ENCODE results near the gene KCNN3. TPM values are rescaled to one million over a fixed set of nuclear protein-coding genes. Genes with fewer than 3 reads are reported as not detected.

KCNN3 gene
- total and polyA plus RNA-seq, 2 donors (not counting 1 experiment from before 2014, with no cell fraction given): 0.17 to 0.82 TPM

DNA sequence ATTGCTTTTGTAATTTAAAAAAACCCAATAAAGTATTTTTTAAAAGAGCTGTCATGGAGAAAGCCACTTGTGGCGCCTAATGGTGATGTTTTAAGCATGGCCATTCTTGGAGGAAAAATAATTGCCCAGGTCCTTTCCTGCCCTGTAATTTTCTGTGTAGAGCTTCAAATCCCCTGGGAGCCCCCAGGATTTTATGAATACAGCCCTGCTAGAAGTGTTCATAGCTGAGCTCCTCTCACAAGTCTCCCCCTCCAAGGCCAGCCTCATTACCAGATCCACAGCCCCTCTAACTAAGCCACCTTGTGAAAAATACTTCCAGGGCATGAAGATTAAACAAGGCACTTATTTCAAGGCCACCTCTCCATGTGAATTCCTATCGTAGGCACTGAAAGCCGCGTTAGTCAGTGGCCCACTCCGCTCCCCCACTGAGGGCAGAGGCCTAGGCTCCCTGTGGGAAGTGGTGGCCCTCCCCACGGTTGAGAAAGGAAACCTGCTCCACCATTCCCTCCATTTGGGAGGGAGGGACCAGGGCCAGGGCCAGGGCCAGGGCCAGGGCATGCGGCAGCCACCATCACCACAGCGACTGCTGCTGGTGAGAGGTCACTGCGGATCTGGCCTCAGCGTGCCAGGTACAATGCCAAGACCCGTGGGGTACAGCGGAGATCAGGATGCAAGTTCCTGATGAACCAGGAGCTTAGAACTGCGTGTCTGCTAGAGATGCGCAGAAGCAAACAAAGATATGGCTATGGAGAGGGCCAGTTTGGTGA lies 83.1 kb downstream of the KCNN3 start:
- no peaks in the 10 kb centered on the region for H3K79me2 ChIP-seq (ENCODE audit: control insufficient read depth, insufficient read depth, low read length)
- no peak overlapping the region for H3K27ac ChIP-seq (ENCODE audit: low read length in 2 of 2)
- POLR2A ChIA-PET: no interaction called here
- H3K27me3 ChIP-seq (replicated peaks in 1 of 4; ENCODE audit: control extremely low read depth in 1 of 4, control insufficient read depth in 3 of 4, insufficient read depth in 4 of 4, low read length in 3 of 4): peaks cover 0 to 7% (median 1%) of the 10 kb centered on the region in 4 experiments
- no peak overlapping the region for H2AFZ ChIP-seq (ENCODE audit: insufficient read depth, low read depth, low read length, poor library complexity, severe bottlenecking)
- peaks cover 6% of the 10 kb centered on the region for H3K4me1 Mint-ChIP-seq
- H3K27me3 Mint-ChIP-seq: peaks cover 13% of the 10 kb centered on the region
- WGBS (ENCODE audit: insufficient coverage): 97% methylated on average over 14 of the region's 14 CpGs
- H4K20me1 ChIP-seq (ENCODE audit: control insufficient read depth, insufficient read depth, low read length, poor library complexity, severe bottlenecking): no peaks in the 10 kb centered on the region
- intact Hi-C loops (cut with micrococcal nuclease): no loop called here
- H3K9ac ChIP-seq (ENCODE audit: low read length): no peak overlapping the region
- no peak for ATAC-seq (ENCODE audit: low read depth)
- CTCF ChIA-PET: no interaction called here
- H3K36me3 ChIP-seq (replicated peaks in 1 of 2; ENCODE audit: control extremely low read depth in 1 of 2, control insufficient read depth in 1 of 2, extremely low read depth in 1 of 2, insufficient read depth in 2 of 2, low read length in 1 of 2): no peaks in the 10 kb centered on the region
- H3K4me2 ChIP-seq (replicated peaks; ENCODE audit: low read depth, low read length, poor library complexity, severe bottlenecking): no peak overlapping the region
- TF ChIP-seq EZH2 (IDR thresholded peaks at IDR 0.05; ENCODE audit: borderline replicate concordance, insufficient read depth, low read depth, low read length, poor library complexity, severe bottlenecking): no peak
- TF ChIP-seq, protein P1, sequence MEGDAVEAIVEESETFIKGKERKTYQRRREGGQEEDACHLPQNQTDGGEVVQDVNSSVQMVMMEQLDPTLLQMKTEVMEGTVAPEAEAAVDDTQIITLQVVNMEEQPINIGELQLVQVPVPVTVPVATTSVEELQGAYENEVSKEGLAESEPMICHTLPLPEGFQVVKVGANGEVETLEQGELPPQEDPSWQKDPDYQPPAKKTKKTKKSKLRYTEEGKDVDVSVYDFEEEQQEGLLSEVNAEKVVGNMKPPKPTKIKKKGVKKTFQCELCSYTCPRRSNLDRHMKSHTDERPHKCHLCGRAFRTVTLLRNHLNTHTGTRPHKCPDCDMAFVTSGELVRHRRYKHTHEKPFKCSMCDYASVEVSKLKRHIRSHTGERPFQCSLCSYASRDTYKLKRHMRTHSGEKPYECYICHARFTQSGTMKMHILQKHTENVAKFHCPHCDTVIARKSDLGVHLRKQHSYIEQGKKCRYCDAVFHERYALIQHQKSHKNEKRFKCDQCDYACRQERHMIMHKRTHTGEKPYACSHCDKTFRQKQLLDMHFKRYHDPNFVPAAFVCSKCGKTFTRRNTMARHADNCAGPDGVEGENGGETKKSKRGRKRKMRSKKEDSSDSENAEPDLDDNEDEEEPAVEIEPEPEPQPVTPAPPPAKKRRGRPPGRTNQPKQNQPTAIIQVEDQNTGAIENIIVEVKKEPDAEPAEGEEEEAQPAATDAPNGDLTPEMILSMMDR (IDR thresholded peaks at IDR 0.05): no peak
- no peak for DNase-seq
- H3K4me1 ChIP-seq (ENCODE audit: control insufficient read depth in 2 of 2, insufficient read depth in 2 of 2, low read length in 2 of 2): peaks cover 0 to 14% of the 10 kb centered on the region in 2 donors
- no peak overlapping the region for H3K4me3 ChIP-seq (ENCODE audit: control extremely low read depth in 1 of 5, extremely low read depth in 1 of 5, insufficient read depth in 1 of 5, low read depth in 2 of 5, low read length in 4 of 5)
- H3K9me3 Mint-ChIP-seq (ENCODE audit: insufficient read depth): no peaks in the 10 kb centered on the region
- H3K27ac Mint-ChIP-seq: no peak overlapping the region
- no peaks in the 10 kb centered on the region for H3K9me3 ChIP-seq (ENCODE audit: control extremely low read depth in 1 of 3, control insufficient read depth in 2 of 3, insufficient read depth in 1 of 3, low read length in 2 of 3)
- H3K4me3 Mint-ChIP-seq: no peak overlapping the region

DNA sequence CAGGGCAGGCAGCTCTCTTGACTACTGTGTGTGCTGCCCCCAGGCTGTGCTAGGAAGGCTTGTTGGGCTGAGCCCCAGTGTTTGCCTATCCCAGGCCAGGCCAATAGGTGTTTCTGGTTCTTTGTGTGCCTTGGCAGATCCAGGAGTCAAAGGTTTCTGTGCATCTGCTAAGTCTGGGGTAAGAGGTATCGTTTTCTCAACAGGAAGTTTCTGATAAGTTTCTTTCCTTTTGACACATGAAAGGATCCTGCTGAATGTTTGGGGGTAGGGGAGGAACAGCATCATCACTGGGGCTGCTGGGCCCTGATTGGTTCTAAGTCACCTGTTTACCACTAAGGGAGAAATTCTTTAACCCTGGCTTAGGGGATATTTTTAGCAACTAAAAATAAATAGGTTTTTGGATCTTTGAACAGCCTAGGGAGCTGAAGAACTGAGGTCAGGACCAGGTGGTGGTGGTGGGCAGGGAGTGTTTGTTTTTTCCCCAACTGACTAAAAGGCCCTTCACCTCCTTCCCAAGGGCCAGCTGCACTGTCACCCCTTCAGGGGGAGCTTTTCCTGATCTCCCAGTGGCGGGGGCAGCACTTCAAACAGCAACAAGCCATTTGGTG lies 85.1 kb downstream of the KCNN3 start:
- WGBS (ENCODE audit: insufficient coverage): 10% methylated on average over 2 of the region's 2 CpGs
- intact Hi-C loops (cut with micrococcal nuclease): no loop called here
- no peaks in the 10 kb centered on the region for H3K27me3 Mint-ChIP-seq
- Histone ChIP-seq H2AFZ (ENCODE audit: insufficient read depth, low read depth, low read length, poor library complexity, severe bottlenecking) (peak overlapping the region; percentile 59), H3K4me3 (ENCODE audit: control extremely low read depth in 1 of 5, extremely low read depth in 1 of 5, insufficient read depth in 1 of 5, low read depth in 2 of 5, low read length in 4 of 5) (no peak overlapping the region), H4K20me1 (ENCODE audit: control insufficient read depth, insufficient read depth, low read length, poor library complexity, severe bottlenecking) (no peaks in the 10 kb centered on the region), H3K27ac (ENCODE audit: low read length in 2 of 2) (no peak overlapping the region), H3K4me1 (ENCODE audit: control insufficient read depth in 2 of 2, insufficient read depth in 2 of 2, low read length in 2 of 2) (peaks cover 0 to 8% of the 10 kb centered on the region in 2 donors), H3K9ac (ENCODE audit: low read length) (no peak overlapping the region), H3K36me3 (replicated peaks in 1 of 2; ENCODE audit: control extremely low read depth in 1 of 2, control insufficient read depth in 1 of 2, extremely low read depth in 1 of 2, insufficient read depth in 2 of 2, low read length in 1 of 2) (no peaks in the 10 kb centered on the region), H3K27me3 (replicated peaks in 1 of 4; ENCODE audit: control extremely low read depth in 1 of 4, control insufficient read depth in 3 of 4, insufficient read depth in 4 of 4, low read length in 3 of 4) (no peaks in the 10 kb centered on the region), H3K79me2 (ENCODE audit: control insufficient read depth, insufficient read depth, low read length) (no peaks in the 10 kb centered on the region), H3K9me3 (ENCODE audit: control extremely low read depth in 1 of 3, control insufficient read depth in 2 of 3, insufficient read depth in 1 of 3, low read length in 2 of 3) (no peaks in the 10 kb centered on the region), H3K4me2 (replicated peaks; ENCODE audit: low read depth, low read length, poor library complexity, severe bottlenecking) (no peak overlapping the region)
- no peak overlapping the region for H3K4me3 Mint-ChIP-seq
- H3K4me1 Mint-ChIP-seq: peaks cover 3% of the 10 kb centered on the region
- ATAC-seq (ENCODE audit: low read depth): no peak
- H3K27ac Mint-ChIP-seq: peak overlapping the region; percentile 11
- H3K9me3 Mint-ChIP-seq (ENCODE audit: insufficient read depth): no peaks in the 10 kb centered on the region
- ChIA-PET POLR2A (no interaction called here), CTCF (no interaction called here)
- TF ChIP-seq, protein P1 (IDR thresholded peaks at IDR 0.05): no peak
- no peak for TF ChIP-seq EZH2 (IDR thresholded peaks at IDR 0.05; ENCODE audit: borderline replicate concordance, insufficient read depth, low read depth, low read length, poor library complexity, severe bottlenecking)
- no peak for DNase-seq

Data from B cell (primary cell).